ENCODE results near the gene LEAP2. TPM values are rescaled to one million over a fixed set of nuclear protein-coding genes. Genes with fewer than 3 reads are reported as not detected.

Gene LEAP2
- total RNA-seq, 1 donor from 2014 or later = 2.5 TPM

DNA sequence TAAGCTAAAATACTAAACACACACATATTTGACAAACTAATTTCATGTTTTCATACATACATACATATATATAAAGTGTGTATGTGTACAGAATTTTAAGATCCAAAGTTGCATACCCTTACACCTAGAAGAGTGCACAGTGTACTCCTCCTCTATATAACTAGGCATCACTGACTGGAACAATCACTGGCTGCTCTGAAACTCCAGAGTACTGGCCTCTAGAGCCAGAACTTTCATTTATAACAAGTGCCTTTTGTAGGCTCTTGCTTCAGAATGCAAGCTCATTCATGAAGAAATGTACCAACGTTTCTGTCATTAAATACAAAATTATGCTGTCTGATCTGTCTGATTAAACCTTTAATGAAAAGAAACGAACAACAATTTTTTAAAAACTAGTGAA is 4.0 kb downstream of the LEAP2 start:
- no peak for DNase-seq
- no peaks in the 10 kb centered on the region for H3K36me3 Mint-ChIP-seq (ENCODE audit: unreplicated experiment)
- no peak overlapping the region for H3K27ac Mint-ChIP-seq (ENCODE audit: unreplicated experiment)
- peaks cover 2% of the 10 kb centered on the region for H3K27me3 Mint-ChIP-seq (ENCODE audit: unreplicated experiment)
- TF ChIP-seq, protein P1, sequence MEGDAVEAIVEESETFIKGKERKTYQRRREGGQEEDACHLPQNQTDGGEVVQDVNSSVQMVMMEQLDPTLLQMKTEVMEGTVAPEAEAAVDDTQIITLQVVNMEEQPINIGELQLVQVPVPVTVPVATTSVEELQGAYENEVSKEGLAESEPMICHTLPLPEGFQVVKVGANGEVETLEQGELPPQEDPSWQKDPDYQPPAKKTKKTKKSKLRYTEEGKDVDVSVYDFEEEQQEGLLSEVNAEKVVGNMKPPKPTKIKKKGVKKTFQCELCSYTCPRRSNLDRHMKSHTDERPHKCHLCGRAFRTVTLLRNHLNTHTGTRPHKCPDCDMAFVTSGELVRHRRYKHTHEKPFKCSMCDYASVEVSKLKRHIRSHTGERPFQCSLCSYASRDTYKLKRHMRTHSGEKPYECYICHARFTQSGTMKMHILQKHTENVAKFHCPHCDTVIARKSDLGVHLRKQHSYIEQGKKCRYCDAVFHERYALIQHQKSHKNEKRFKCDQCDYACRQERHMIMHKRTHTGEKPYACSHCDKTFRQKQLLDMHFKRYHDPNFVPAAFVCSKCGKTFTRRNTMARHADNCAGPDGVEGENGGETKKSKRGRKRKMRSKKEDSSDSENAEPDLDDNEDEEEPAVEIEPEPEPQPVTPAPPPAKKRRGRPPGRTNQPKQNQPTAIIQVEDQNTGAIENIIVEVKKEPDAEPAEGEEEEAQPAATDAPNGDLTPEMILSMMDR (IDR thresholded peaks at IDR 0.05; ENCODE audit: partially characterized antibody, unreplicated experiment) = no peak
- H3K9me3 Mint-ChIP-seq (ENCODE audit: unreplicated experiment) = peaks cover 5% of the 10 kb centered on the region
- H3K4me3 Mint-ChIP-seq (ENCODE audit: unreplicated experiment) = no peak overlapping the region
- H3K4me1 Mint-ChIP-seq (ENCODE audit: low read depth, unreplicated experiment) = no peaks in the 10 kb centered on the region

DNA sequence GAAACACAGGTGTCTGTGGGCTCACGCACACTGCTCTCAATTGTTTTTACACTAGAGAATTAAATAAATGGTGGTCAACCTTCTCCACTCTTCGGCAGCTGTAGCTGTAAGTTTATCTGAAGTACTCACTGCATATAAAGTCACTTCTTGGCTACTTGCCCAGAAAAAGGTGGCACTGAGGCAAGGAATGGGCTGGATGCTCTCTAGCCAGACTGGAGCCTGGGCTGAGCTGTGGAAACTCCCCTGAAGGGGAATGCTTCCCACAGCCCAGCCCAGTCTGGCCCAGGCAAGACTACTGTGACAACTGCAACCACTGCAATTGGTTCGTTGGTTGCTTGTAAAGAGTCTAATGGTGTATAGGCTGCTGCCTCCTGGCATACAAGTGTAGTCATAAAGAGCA is 4.5 kb downstream of the LEAP2 start:
- Mint-ChIP-seq H3K4me1 (ENCODE audit: low read depth, unreplicated experiment) (no peaks in the 10 kb centered on the region), H3K36me3 (ENCODE audit: unreplicated experiment) (no peaks in the 10 kb centered on the region), H3K27ac (ENCODE audit: unreplicated experiment) (no peak overlapping the region), H3K4me3 (ENCODE audit: unreplicated experiment) (no peak overlapping the region), H3K9me3 (ENCODE audit: unreplicated experiment) (peaks cover 3% of the 10 kb centered on the region), H3K27me3 (ENCODE audit: unreplicated experiment) (no peaks in the 10 kb centered on the region)
- TF ChIP-seq, protein P1 (IDR thresholded peaks at IDR 0.05; ENCODE audit: partially characterized antibody, unreplicated experiment) = no peak
- DNase-seq = no peak

GRCh38 chr5:132883261-132883834 is 9.9 kb downstream of the LEAP2 start:
- Mint-ChIP-seq H3K9me3 (ENCODE audit: unreplicated experiment) (no peaks in the 10 kb centered on the region), H3K36me3 (ENCODE audit: unreplicated experiment) (no peaks in the 10 kb centered on the region), H3K4me3 (ENCODE audit: unreplicated experiment) (no peak overlapping the region), H3K4me1 (ENCODE audit: low read depth, unreplicated experiment) (no peaks in the 10 kb centered on the region), H3K27me3 (ENCODE audit: unreplicated experiment) (no peaks in the 10 kb centered on the region), H3K27ac (ENCODE audit: unreplicated experiment) (no peak overlapping the region)
- TF ChIP-seq, protein P1 (IDR thresholded peaks at IDR 0.05; ENCODE audit: partially characterized antibody, unreplicated experiment) = peak; percentile 45
- peak; percentile 29 for DNase-seq

GRCh38 chr5:132884548-132884947 is 11.1 kb downstream of the LEAP2 start:
- Mint-ChIP-seq H3K36me3 (ENCODE audit: unreplicated experiment) (no peaks in the 10 kb centered on the region), H3K27ac (ENCODE audit: unreplicated experiment) (no peak overlapping the region), H3K4me3 (ENCODE audit: unreplicated experiment) (no peak overlapping the region), H3K9me3 (ENCODE audit: unreplicated experiment) (no peaks in the 10 kb centered on the region), H3K27me3 (ENCODE audit: unreplicated experiment) (no peaks in the 10 kb centered on the region), H3K4me1 (ENCODE audit: low read depth, unreplicated experiment) (no peaks in the 10 kb centered on the region)
- no peak for DNase-seq
- TF ChIP-seq, protein P1 (IDR thresholded peaks at IDR 0.05; ENCODE audit: partially characterized antibody, unreplicated experiment) = no peak

DNA sequence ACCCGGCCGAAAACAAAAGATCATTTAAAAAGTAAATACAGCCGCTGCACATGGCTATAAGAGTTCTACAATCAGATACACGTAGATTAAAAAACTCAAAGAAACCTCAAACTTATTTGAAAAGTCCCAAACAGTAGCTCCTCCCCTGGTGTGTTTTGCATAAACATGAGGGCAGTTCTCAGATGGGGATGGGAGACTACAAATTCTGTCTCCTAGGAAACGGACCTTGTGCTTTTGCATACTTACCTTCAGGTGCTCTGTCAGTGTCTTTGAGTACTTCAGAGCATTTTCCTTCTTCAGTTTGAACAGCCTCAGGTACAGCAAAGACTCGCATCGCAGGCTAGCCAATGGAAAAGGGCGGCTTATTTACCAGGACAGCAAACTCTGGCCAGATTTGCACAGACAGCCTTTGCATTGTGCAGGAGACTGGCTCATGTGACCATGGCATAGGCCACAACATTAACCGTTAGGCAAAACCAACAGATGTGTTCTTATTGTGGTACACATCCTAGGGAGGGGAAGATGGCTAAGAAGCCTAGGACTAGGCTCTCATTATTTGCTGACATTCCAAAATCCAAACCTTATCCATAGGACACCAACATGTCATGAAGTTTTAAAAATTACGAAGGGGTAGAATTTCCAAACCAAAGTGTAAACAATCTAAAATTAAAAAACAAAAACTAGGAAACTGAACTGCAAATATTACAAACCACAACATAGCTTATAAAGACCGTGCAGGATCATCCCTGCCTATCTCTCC is 12.8 kb downstream of the LEAP2 start:
- H3K4me1 Mint-ChIP-seq (ENCODE audit: low read depth, unreplicated experiment) = no peaks in the 10 kb centered on the region
- no peak overlapping the region for H3K27ac Mint-ChIP-seq (ENCODE audit: unreplicated experiment)
- TF ChIP-seq, protein P1 (IDR thresholded peaks at IDR 0.05; ENCODE audit: partially characterized antibody, unreplicated experiment) = no peak
- no peaks in the 10 kb centered on the region for H3K27me3 Mint-ChIP-seq (ENCODE audit: unreplicated experiment)
- no peaks in the 10 kb centered on the region for H3K9me3 Mint-ChIP-seq (ENCODE audit: unreplicated experiment)
- no peak overlapping the region for H3K4me3 Mint-ChIP-seq (ENCODE audit: unreplicated experiment)
- no peaks in the 10 kb centered on the region for H3K36me3 Mint-ChIP-seq (ENCODE audit: unreplicated experiment)
- no peak for DNase-seq

All from glutamatergic neuron (in vitro differentiated cells).